ENCODE data around the gene GREB1.

The GREB1 gene, protein sequence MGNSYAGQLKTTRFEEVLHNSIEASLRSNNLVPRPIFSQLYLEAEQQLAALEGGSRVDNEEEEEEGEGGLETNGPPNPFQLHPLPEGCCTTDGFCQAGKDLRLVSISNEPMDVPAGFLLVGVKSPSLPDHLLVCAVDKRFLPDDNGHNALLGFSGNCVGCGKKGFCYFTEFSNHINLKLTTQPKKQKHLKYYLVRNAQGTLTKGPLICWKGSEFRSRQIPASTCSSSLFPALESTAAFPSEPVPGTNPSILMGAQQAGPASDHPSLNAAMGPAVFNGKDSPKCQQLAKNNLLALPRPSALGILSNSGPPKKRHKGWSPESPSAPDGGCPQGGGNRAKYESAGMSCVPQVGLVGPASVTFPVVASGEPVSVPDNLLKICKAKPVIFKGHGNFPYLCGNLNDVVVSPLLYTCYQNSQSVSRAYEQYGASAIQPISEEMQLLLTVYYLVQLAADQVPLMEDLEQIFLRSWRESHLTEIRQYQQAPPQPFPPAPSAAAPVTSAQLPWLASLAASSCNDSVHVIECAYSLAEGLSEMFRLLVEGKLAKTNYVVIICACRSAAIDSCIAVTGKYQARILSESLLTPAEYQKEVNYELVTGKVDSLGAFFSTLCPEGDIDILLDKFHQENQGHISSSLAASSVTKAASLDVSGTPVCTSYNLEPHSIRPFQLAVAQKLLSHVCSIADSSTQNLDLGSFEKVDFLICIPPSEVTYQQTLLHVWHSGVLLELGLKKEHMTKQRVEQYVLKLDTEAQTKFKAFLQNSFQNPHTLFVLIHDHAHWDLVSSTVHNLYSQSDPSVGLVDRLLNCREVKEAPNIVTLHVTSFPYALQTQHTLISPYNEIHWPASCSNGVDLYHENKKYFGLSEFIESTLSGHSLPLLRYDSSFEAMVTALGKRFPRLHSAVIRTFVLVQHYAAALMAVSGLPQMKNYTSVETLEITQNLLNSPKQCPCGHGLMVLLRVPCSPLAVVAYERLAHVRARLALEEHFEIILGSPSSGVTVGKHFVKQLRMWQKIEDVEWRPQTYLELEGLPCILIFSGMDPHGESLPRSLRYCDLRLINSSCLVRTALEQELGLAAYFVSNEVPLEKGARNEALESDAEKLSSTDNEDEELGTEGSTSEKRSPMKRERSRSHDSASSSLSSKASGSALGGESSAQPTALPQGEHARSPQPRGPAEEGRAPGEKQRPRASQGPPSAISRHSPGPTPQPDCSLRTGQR (N-terminal part only)

GRCh38 chr2:11533278-11534070 lies at the start of gene GREB1:
Gene GREB1, plus strand, starts transcription at chr2:11534045. Its CDS starts 22,570 bp downstream, at chr2:11556615.
- no peak for DNase-seq

DNA sequence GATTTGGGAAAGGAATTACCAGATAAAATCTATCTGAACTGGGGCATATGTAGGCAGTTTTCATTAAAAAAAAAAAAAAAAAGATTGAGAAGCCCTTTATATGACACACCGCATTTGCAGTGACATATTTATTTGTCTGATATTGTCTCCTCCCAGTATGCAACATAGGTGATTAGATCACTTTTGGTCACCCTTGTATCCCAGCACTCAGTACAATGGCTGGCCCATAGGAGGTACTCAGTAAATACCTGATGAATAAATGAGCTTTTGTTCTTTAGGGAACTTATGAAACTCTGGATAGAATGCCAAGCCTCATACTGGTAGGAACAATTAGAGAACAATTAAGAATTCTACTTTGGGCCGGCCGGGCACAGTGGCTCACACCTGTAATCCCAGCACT lies 45.0 kb upstream of the GREB1 start:
- no peak for DNase-seq

DNA sequence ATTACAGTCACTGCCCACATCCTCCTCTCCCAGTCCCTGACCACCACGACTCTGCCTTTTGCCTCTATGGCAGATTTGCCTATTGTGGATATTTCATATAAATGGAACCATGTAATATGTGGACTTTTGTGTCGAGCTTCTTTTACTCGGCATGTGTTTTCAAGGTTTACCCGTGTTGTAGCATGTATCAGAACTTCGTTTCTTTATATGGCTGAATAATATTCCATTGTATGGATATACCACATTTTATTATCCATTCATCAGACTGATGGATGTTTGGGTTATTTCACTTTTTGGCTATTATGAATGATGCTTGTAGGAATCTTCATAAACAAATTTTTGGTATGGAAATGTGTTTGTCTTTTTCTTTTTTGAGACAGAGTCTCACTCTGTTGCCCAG lies 43.7 kb upstream of the GREB1 start:
- DNase-seq, result no peak

GRCh38 chr2:11491348-11491933 lies 42.4 kb upstream of the GREB1 start:
- no peak for DNase-seq

DNA sequence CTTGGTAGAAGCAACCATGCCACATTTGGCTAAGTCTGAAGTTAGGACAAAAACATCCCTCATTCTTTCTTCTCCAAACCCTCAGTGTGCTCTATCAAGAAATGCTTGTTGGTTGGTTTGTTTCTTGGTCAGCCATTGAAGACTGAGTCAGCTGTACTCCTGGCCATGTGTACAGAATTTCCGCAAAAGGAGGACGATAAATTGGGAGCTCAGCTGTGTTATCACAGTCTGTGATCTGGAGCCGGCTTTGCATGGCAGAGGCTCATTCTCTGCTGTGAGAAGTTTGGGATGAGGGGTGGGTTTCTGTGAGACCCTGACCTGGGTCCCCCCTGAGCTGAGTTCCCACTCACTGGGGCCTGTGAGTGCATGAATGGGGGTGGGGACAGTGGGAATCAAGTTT lies 41.6 kb upstream of the GREB1 start:
- DNase-seq, result no peak

GRCh38 chr2:11492720-11493119 lies 41.1 kb upstream of the GREB1 start:
- DNase-seq, result no peak

DNA sequence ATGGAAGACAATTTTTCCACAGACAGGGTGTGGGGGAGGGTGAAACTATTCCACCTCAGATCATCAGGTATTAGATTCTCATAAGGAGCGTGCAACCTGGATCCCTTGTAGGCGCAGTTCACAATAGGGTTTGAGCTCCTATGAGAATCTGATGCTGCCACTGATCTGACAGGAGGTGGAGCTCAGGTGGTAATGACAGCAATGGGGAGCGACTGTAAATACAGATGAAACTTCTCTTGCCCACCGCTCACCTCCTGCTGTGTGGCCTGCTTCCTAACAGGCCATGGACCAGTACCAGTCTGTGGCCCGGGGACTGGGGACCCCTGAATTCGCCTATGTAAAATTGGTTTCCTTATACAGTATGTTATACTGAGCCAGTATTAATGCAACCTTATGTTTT lies 40.6 kb upstream of the GREB1 start:
- no peak for DNase-seq

- DNase-seq, result no peak
Measured at GRCh38 chr2:11494310-11494709, 39.5 kb upstream of the GREB1 start.

- DNase-seq, result peak in 1 of 2 donors; percentile 28
Measured at GRCh38 chr2:11495844-11496681, 37.8 kb upstream of the GREB1 start.

DNA sequence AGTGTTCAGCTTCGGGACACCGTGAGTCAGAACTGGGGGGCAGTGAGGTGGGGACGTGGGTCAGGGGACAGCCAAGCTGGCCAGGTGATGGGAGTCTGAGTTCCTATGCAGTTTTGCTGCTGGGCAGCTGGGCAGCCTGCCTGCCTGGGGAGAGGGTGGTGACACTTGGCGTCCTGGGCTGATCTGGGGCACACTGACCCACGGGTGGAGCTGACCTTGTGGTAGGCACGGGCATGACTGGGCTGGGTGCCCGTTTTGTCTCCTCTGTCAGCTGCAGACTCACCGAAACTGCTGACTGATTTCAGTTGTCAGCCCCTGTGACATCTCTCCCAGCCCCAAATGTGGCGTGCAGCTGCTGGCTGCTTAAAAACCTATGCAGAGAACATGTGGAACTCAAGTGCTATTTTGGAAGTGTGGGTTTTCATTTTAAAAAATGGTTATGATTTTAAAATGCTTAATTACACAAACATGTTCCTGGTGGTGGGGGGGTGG lies 35.3 kb upstream of the GREB1 start:
- peak; percentile 57 to 67 for DNase-seq

DNA sequence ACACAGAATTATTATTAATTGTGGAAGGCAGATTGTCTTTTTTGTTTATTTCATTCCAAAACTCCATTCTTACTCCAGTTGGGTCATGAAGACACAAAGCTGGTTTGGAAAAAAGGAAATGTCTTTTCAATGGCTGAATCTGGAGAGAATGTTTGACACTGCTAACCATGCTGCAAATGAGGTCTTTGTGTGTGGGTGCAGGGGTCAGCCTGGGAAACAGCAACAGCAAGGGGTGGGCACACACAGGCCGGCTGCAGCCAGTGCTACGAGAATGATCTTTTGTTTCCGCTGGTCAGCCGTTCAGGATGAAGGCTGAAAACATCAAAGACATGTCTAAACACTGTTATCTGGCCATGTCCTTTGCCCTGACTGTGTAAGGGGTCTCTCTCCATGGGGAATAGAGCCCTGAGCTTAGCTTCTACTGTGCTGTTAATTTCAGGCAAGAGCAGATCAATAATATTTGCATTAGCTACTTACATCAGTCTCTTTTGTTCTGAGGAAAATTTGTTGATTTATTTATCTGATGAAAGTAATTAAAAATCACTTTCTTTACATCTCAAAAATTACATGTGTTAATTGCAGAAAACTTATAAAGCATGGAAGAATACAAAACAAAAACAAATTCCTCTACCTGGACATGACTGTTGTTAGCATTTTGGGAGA lies 34.6 kb upstream of the GREB1 start:
- peak; percentile 55 to 72 for DNase-seq

DNA sequence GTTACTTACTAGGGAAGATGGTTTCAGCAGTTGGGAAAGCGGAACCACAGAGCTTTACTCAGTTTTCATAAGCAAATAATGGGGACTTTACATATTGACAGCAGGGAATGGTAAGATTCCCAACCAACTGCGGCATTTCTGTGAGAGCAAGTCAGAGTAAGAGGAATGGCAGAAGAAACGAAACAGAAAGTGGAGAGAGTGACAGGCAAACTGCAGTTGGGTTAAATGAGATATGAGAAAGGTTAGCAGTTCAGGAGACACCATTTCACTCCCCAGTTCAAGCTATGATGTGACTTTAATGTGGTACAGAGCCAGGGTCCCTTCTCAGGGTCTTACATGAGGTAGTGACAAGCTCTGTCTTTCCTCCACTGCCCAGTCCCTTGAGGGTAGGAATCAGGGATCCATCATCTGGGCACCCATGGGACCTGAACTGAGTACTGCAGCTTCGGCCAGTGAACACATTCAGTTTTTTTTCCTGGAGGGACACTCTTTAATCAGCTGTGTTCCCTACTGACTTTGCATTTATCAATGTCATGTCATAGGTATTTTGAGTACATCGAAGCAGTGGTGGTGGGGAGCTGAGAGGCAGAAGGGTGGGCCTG lies 33.0 kb upstream of the GREB1 start:
- no peak for DNase-seq

DNA sequence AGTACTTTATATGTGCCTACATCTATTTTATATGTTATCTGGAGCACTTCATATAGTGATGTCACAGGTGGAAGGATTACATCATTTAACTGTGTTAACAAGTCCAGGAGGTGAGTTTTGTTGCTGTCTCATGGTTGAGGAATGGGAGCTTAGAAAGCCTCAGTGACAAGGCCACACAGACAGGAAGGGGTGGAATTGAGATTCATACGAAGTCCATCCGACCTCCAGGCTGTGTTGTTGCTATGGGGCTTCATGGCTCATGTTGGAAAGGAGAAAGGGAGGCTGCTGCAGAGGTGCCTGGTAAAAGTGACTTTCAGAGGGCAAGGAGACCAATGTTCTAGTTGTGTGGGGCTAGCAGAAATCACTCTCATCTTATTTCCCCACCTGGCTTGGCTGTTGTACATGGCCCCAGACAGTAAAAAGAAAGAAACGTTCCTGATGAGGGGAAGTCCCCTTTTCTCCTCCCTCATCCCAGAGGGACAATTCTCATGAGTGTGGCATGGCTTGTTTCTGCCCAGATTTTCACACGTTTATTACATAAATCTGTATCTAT lies 31.0 kb upstream of the GREB1 start:
- DNase-seq, result no peak

GRCh38 chr2:11503354-11503927 lies 30.4 kb upstream of the GREB1 start:
- DNase-seq, result no peak

DNA sequence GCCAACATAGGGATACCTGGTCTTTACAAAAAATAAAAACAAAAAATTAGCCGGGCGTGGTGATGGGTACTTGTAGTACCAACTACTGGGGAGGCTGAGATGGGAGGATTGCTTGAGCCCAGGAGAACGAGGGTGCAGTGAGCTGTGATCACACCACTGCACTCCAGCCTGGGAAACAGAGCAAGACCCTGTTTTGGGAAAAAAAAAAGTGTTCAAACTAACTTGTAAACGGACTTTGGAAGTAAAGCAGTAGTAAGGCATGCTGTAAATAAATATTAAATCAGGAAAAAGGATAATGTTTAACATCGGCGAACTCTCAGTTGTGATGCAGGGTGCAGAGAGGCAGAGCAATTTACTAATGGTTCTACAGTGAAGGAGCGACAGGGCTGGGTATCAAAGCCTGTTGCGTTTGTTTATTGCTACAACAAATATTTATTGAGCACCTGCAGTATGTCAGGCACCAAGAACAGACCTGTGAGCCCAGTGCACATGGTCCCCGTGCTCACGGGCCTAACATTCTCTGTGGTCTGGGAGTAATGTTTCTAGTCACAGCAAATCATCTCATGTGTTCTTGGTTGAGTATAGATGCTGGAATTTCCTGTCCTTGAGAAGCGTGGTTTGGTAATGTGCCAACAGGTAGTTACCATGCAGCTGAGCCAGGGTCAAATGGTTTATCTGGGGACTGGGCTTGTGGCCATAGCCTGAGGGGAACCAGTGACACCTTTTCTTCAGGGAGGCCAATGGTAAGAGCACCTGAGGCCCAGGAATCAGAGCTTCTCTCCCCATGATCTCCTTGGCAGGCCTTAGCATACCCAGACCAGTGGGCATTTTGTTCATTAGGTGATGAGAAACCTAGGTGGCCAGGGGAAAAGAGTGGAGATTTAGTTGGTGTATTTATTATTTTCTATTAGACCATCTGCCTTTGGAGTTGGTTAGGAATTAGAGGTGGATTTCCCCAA lies 27.9 kb upstream of the GREB1 start:
- no peak for DNase-seq

- DNase-seq, result no peak
Measured at GRCh38 chr2:11506611-11506969, 27.3 kb upstream of the GREB1 start.

GRCh38 chr2:11507517-11507916 lies 26.3 kb upstream of the GREB1 start:
- DNase-seq, result no peak

DNA sequence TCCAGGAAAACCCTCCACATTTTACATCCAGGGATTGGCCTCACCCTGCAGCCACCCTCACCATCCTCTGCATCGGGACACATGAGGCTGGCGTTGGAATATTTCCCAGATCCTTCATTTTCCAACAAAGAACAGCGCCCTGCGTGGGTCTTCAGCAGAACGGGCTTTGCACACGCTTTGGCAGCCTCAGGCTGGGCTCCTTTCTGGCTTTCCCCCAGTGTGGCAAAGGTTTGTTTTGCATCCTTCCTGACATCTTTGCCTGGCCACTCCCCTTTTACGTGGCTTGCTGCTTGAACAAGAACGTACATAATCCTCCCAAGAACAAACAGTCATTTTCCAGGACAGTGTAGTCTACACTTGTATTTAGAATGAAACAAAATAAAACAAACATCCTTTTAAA lies 25.6 kb upstream of the GREB1 start:
- peak; percentile 38 to 41 for DNase-seq
